Fibroblast of mammary gland (primary cell): ENCODE measurements around the gene HNRNPC.

Experiments
- DNase-seq: peaks from one replicate; pipeline ENCODE4 v3.0.0-alpha.2; 2010; ENCODE audit warnings: low read depth
- H3K4me3 ChIP-seq: 2 replicates; pipeline ENCODE4 v1.5.1; 2011; ENCODE audit warnings: low read depth, mild to moderate bottlenecking, low read length, moderate library complexity; ENCODE audit not compliant: control insufficient read depth
- CTCF ChIP-seq: conservative IDR thresholded peaks from 2 replicates; pipeline ENCODE4 v1.5.1; 2011; ENCODE audit warnings: low read depth, low read length, inconsistent platforms; ENCODE audit not compliant: control insufficient read depth, insufficient read depth

HNRNPC gene

DNA sequence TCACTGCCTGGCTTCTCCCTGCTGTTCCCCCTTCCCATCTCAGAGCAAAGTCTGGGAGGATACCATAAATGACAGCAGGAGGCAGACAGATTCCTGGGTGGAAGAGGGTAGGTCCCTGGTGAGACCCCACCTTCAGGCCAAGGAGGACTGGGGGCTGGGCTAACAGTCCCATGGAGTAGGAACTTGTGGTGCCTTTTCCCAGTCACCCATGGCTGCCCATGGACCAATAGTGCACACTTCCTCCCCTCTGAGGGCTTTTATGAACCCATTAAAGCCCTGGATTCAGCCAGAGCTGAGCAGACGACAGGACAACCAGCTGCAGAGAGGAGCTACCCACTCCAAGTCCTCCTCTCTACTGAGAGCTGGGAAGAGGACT lies 76.8 kb downstream of the HNRNPC start:
- TF ChIP-seq CTCF = no peak
- H3K4me3 ChIP-seq = no peak overlapping the region
- DNase-seq = no peak

DNA sequence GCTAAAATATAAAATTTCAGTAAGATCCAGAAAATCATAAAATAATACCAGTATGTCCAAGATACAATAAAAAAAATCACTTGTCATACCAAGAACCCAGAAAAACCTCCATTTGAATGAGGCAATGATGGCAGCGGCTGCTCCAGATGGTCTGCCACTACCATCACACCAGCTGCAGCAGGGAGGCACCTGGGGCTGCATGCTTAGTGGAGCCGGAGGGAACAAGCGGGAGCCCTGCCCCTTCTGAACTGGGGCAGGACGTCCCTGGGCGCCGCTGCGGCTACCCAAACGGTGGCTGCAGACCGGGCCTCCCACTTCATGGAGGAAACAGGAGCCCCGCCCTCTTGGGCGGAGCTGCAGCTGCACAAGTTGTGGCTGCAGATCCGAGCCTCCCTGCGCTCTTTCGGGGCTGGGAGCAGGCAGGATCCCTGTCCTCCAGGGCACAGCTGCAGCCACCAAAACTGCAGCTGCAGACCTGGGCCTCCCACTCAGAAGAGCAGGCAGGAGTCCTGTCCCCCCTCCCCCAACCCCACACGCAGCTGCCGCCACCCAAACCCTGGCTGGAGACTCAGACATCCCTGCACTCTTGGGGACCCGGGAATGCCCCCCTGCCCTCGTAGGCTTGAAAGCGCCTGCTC lies 77.3 kb downstream of the HNRNPC start:
- DNase-seq = peak; percentile 31
- no peak for TF ChIP-seq CTCF
- peak overlapping the region; percentile 17 for H3K4me3 ChIP-seq

DNA sequence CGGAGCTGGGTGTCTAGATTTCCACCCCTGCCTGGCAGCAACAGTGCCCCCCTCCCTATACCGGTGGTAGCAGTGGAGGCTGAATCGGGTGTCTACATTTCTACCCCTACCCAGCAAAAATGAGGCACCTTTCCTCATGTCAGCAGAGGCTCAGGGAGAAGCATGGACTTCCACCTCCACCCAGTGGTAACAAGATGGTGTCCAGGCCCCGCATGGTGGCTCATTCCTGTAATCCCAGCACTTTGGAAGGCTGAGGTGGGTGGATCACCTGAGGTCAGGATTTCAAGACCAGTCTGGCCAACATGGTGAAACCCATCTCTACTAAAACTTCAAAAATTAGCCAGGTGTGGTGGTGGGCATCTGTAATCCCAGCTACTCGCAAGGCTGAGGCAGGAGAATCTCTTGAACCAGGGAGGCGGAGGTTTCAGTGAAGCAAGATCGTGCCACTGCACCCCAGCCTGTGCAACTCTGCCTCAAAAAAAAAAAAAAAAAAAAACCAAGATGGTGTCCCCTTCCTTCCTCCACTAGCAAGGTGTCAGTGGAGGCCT lies 77.9 kb downstream of the HNRNPC start:
- no peak for DNase-seq
- H3K4me3 ChIP-seq = no peak overlapping the region
- TF ChIP-seq CTCF = no peak

DNA sequence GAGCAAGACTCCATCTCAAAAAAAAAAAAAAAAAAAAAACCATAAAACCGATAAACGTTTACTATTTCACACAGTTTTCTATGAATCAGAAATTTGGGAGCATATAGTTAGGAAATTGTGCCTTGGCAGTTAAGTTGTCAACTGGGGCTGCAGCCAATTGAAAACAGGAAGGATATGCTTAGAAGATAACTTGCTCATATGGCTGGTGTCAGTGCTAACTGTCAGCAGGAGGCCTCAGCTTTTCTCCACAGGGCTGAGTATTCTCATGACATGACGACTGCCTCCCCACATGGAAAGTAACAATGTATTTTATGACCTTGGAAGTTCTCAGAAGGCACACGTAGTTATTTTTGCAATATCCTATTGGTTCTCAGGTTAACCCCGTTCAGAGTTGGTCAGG lies 83.8 kb downstream of the HNRNPC start:
- no peak for DNase-seq
- no peak overlapping the region for H3K4me3 ChIP-seq
- TF ChIP-seq CTCF = no peak

DNA sequence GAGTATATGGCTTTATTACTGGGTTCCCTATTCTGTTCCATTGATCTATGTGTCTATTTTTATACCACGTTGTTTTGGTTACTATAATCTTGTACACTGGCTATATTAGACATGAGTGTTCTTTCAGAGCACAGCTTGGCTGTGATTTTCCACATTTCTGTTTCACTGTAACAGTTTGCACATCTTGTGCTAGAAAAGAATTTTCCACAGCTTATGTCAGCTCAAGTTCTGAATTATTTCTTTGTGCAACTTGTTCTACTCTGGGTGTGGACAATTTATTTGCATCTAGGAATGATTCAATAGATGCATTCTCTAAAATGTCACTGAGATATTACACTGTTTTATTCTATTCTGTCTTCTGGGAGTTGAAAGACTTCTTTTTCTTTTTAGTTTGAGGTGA lies 85.0 kb downstream of the HNRNPC start:
- H3K4me3 ChIP-seq = no peak overlapping the region
- no peak for DNase-seq
- no peak for TF ChIP-seq CTCF

- no peak for TF ChIP-seq CTCF
- no peak for DNase-seq
- H3K4me3 ChIP-seq = no peak overlapping the region
Observed at GRCh38 chr14:21182166-21182565, 87.1 kb downstream of the HNRNPC start.
